HG03108 (cell line): ENCODE results near the gene ARPC5L.
"Not testable (repeated sequence)": the region's sequence is repeated elsewhere in the genome, so short reads cannot be mapped to it uniquely, and the experiment has no call there.

Experiments
- ATAC-seq: cut with Tn5 transposase; IDR thresholded peaks from one replicate; pipeline ENCODE4 v1.9.1; 2021; ENCODE audit warnings: moderate library complexity; ENCODE audit not compliant: unreplicated experiment

ARPC5L gene

DNA sequence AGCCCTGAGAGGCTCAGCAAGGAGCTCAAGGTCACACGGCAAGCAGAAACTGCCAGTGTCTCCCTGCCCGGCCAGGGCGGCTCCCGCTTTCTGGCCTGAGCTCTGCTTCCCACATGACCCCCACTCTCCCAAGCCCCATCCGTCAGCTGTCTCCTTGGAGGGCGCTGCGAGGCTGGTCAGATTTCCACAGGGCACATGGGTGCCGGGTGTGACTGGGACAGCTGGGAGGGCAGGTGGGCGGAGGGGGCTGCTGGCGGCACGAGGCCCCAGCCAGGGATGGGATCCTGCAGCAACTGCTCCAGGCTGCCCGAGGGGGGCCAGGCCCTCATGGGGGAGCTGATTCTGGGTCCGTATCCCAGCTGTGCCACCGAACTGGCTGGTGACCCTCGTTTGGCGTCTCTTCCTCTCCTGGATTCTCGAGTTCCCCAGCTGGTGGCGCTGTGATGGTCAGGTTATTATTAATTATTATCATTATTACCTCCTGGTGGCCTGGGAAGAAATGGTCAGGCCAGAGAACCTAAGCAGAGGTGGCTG lies 21.6 kb upstream of the ARPC5L start:
- no peak for ATAC-seq

DNA sequence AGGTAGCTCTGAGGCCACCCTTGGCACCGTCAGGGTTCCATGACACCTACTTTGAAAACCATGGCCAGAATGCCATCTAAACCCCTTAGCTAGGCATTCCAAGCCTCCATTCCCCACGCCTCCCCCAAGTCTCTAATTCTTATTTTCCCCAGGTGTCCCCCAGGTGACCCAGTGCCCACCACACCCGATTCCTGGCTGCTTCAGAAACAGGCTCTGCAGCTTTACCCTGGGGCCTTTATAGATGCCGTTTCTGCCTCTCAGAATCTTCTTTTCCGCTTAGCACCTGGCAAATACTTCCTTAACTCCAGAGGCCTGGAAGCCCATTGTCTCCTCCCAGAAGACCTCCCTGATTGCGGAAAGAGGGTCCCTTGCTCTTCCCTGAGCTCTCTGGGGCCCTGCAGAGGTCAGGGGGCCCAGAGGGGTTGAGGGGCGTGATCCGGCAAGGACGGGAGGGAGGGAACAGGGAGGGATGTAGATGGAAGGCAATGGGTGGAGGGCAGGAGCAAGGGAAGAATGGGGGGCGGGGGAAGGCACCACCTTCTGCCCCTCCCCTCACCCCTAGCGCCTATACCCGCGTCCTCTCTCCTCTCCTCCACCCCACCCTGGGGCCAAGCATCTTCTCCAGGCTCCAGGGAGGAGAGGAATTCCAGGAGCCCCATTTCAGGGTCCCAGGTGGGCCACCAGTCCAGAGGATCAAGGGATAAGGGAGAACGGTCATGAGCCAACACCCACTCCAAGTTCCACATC lies 20.7 kb upstream of the ARPC5L start:
- no peak for ATAC-seq

GRCh38 chr9:124843456-124844034 lies 18.4 kb upstream of the ARPC5L start:
- ATAC-seq: no peak

- no peak for ATAC-seq
Observed at GRCh38 chr9:124844291-124844690, 17.6 kb upstream of the ARPC5L start.

GRCh38 chr9:124846467-124846866 lies 15.5 kb upstream of the ARPC5L start:
- ATAC-seq: not testable (repeated sequence)

DNA sequence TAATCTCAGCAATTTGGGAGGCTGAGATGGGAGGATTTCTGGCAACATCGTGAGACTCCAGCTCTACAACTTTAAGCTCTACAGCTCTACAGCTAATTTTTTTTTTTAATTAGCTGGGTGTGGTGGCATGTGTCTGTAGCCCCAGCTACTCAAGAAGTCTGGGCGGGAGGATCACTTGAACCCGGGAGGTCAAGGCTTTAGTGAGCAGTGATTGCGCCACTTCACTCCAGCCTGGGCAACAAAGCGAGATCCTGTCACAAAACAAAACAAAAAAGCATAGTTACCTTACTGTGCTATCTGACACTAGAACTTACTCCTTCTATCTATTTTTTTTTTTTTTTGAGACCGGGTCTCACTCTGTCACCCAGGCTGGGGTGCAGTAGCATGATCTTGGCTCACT lies 15.0 kb upstream of the ARPC5L start:
- ATAC-seq: no peak

DNA sequence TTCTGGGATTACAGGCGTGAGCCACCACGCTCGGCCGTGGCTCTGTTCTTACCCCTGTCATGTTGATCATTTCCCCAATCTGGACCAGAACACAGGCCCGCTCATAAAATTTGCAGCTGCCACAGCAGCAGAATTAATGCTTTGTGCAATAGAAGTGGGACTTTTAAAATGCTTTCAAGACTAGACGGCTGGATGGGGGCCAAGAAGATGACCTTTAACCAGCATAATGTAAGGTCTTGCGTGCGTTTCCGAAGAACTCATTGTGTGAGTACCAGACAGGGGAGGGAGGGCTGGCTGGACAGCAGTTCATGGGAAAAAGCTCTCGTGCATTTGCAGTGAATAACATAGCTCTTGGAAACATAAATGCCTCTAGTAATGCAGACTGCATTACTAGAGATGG lies 12.1 kb upstream of the ARPC5L start:
- no peak for ATAC-seq

- no peak for ATAC-seq
Observed at GRCh38 chr9:124852121-124852828, 9.7 kb upstream of the ARPC5L start.

DNA sequence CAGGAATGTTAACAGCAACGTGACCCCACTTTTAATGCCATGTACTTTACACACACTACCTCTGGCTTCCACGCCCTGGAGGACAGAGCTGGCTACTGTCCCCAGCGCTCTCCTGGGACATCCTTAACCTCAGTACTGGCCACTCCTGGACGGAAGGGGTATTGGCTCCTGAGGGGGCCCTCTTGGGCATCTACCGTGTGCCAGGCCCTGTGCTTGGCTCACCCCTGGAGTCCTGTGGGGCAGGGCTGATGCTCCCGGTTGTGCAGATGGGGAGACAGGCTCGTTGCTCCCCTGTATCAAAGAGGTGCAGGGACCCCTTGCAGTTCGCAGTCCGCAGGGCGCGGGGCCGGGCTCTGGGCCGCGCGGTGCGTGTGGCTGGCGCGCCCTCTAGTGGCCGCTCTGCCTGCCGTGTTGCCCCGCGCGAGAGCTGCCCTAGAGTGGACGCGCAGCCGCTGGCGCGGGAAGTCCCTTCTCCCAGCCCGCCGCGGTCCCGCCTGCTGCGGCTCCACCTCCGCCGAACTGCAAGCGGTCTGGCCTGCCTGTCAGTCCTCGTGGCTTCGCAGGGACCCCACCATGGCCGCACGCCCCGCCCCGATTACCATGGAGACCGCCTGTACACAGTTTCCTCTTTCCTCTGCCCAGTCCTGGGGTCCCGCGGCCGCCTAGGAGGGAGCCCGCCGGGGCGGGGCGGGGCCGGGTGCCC lies 8.9 kb upstream of the ARPC5L start, which contains the start of gene WDR38:
Gene WDR38, plus strand, starts transcription at position 632 of the 703 bp plus-strand sequence. CDS start 72 bp downstream, outside the sequence.
- ATAC-seq: peak; percentile 70

DNA sequence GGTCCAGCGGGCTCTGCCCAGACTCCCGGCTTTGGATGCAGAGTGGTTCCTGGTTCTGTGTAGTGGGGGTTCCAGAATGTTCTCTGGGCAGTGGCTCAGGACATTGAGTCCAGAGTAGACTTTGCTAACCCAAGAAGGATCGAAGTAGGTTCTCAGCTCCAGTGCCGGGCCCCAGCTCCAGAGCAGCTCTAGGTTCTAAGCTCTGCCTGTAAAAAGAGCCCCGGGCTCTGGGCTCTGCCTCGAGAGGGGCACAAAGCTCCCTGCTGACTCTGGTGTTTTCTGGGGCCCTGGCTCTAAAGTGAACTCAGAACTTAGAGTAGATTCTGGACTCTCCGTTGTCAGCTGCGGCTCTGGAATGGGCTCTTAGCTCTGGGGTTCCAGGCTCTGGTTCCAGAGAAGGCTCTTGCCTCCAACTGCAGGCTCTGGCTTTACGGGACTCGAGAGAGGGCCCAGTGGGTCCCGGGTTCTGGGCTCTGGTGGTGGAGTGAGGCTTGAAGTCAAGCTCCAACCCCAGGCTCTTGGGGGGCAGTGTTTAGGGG lies 8.3 kb upstream of the ARPC5L start:
- no peak for ATAC-seq

DNA sequence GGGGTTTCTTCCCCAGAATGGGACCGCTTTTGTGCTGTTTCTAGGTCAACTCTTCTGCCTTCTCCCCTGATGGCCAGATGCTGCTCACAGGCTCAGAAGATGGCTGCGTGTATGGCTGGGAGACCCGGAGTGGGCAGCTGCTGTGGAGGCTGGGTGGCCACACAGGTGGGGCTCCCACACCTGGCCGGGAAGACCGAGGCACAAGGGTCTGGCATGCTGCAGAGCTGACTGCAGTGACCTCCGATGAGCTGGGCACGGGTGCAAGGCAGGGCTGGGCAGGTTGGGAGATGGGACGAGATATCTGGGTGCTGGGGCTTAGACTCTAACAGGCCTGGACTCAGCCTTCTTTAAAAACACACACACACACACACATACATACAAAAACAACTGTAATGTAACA lies 7.8 kb upstream of the ARPC5L start:
- no peak for ATAC-seq

DNA sequence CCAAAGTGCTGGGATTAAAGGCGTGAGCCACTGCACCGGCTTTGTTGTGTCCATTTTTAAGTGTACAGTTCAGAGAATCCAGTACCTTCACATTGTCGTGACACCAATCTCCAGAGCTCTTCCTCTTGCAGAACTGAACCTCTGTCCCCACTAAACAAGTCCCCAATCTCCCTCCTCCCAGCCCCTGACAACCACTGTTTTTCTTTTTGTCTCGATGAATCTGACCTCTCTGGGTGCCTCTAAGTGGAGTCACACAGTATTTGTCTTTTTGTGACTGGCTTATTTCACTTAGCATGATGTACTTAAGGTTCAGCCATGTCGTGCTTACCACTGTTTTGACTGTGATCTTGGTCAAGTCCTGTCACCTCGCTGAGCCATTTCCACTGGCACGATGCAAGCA lies 7.1 kb upstream of the ARPC5L start:
- no peak for ATAC-seq

DNA sequence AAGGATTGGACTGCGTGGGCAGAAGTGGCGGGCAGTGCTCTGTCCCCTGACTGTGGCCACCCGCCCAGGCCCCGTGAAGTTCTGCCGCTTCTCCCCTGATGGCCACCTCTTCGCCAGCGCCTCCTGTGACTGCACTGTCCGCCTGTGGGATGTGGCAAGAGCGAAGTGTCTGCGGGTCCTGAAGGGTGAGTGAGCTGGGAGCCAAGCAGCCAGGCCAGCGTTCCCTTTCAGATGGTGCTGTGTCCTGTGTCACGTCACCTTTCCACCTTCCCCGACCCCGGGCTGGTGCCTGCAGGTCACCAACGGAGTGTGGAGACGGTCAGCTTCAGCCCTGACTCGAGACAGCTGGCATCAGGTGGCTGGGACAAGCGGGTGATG lies 6.4 kb upstream of the ARPC5L start:
- ATAC-seq: no peak

GRCh38 chr9:124855944-124856765 lies 5.8 kb upstream of the ARPC5L start:
- no peak for ATAC-seq

GRCh38 chr9:124857533-124858162 lies 4.3 kb upstream of the ARPC5L start:
- no peak for ATAC-seq

GRCh38 chr9:124858330-124859046 lies 3.4 kb upstream of the ARPC5L start:
- no peak for ATAC-seq

- no peak for ATAC-seq
Observed at GRCh38 chr9:124859803-124860581, 1.9 kb upstream of the ARPC5L start.
